Epidermal melanocyte (primary cell): ENCODE data around the gene ERBIN.
"Not testable (repeated sequence)": the region's sequence is repeated elsewhere in the genome, so short reads cannot be mapped to it uniquely, and the experiment has no call there.

ENCODE experiments used
- DNase-seq: peaks from one replicate; pipeline ENCODE4 v3.0.0; 2011; ENCODE audit warnings: low spot score; ENCODE audit not compliant: insufficient read length

The ERBIN gene

GRCh38 chr5:65999061-65999723, 72.8 kb downstream of the ERBIN start:
- no peak for DNase-seq

GRCh38 chr5:66001952-66002351, 75.6 kb downstream of the ERBIN start:
- DNase-seq: no peak

GRCh38 chr5:66002415-66002814, 76.0 kb downstream of the ERBIN start:
- DNase-seq: no peak

DNA sequence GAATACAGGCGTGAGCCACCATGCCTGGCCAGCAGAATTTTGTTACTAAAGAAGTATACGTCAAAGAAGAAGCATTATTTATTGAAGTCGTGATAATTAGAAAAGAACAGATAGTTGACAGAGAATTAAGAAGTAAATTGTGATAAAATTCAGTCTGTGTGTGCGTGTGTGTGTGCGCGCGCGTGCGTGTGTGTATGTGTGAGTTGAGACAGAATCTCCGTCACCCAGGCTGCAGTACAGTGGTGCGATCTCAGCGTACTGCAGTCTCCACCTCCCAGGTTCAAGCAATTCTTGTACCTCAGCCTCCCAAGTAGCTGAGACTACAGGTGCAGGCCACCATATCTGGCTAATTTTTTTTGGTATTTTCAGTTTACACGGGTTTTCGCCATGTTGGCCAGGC, 77.8 kb downstream of the ERBIN start:
- DNase-seq: no peak

DNA sequence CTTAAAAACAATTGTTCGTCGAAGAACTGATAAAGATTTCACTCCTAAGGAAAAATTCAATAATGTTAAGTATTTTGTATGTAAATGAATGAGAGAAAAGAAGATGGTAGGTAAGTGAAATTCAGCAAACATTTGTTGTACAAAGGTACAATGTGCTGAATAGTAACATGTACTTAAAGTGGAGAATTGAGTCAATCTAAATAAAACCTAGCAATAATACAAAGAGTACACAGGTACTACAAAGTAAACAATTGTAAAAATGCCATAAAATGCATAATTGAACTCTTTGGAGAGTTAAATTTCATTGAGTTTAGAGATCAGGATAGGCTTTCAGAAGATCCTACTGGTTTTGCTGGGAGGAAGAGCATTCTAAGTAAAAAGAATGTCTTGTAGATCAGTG, 82.9 kb downstream of the ERBIN start:
- DNase-seq: no peak

DNA sequence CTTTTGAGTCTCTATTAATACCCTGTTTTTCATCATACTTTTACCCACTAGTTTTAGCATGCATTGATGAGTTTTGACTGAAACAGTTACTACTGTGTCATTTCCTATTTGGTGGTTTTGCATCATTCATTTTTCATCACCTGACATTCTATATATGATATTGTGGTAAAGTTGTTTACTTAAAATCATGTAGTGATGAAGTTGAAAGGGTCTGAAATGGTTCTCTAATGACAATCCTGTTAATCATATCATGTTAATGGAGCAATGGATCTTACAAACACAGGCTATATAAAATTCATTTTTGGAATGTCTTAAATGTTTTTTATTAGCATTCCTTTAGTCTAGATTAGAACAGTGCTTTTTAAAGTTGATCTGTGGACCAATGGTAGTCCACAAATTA, 84.1 kb downstream of the ERBIN start:
- no peak for DNase-seq

DNA sequence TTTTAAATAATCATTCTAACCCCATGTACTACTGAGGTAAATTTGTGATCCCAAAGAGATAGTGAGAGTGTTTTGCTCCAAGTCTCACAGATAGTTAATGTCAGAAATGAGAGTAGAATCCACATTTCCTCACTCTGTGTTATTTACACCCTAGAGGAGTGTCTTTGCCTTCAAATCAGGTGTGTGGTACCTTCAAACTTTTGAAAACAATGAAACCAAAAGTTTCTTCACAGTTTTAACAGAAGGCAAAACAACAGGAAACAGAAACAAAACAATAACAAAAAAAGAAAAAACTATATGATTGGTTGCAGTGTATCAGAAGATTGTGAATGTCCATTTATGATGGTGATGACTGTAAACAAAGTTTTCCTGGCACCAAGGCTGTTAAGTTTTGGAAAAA, 85.9 kb downstream of the ERBIN start:
- no peak for DNase-seq

DNA sequence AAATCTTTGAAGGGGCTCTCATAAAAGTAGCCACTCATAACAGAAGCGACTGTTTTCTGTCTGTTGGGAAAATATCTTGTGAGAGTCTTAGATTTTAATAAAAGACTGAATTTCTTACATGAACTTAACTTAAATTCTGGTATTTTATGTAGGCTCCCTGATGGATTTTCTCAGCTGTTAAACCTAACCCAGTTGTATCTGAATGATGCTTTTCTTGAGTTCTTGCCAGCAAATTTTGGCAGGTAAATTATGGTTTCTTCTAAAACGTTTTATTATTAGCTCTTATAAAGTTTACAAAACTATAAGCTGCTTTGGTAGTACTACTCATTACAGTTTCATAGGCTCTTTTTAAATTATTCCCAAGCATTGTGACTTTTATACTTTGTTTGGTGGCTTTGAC, 87.0 kb downstream of the ERBIN start:
- DNase-seq: no peak

GRCh38 chr5:66013906-66014305, 87.5 kb downstream of the ERBIN start:
- no peak for DNase-seq

- no peak for DNase-seq
These were observed 89.0 kb downstream of the ERBIN start for GRCh38 chr5:66015196-66015960.

DNA sequence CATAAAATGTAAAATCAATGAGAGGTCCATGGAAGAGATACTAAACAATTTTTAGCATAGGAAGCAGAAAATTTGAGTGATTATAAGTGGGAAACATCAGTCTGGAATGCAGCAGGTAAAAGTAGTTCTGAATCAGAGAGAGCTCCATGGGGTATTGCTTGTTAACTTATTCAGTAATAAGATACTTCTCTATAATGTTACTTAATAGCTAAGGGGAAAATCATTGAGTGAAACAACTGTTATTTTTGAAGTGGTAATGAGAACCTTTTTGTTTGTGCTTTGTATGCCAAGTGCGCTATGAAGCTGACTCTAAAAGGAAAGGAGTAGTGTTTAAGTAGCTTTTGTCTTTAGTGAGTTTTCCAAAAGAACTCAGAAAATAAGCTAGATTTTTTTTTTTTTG, 95.2 kb downstream of the ERBIN start:
- DNase-seq: no peak

DNA sequence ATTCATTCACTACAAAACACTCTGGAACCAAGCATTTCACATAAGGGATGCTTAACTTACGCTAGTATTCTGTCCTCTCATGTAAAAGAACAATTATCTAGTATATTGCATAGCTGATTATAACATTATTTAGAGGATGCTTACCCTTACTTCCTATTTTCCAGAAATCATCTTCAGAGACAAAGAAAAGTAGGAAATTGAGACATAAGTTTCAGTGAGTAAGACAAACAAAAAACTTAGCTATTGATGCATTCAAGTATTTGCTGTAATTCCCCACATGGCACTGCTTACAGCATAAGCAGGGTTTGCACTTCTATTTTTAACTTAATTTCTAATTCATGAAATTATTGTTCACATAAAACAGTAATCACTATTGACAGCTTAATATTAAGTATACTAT, 112.9 kb downstream of the ERBIN start:
- DNase-seq: no peak

GRCh38 chr5:66039701-66040100, 113.3 kb downstream of the ERBIN start:
- no peak for DNase-seq

DNA sequence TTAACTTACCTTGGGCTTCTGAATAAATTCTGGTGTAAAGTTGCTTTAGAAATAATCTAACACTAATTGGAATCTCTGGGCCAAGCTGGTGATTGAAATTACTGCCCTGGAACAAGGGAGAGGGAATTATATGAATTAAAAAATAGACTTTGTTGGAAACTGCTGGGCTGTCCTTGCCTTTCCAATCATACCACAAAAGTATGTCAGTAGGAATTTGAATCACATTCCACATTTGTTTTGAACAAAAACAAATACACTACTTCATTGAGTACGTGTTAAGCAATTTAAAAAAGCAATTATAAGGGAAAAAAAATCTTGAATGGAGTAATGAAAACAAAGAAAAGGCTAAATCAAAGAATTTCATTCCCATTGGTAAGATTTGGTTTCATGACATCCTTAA, 115.3 kb downstream of the ERBIN start:
- no peak for DNase-seq

DNA sequence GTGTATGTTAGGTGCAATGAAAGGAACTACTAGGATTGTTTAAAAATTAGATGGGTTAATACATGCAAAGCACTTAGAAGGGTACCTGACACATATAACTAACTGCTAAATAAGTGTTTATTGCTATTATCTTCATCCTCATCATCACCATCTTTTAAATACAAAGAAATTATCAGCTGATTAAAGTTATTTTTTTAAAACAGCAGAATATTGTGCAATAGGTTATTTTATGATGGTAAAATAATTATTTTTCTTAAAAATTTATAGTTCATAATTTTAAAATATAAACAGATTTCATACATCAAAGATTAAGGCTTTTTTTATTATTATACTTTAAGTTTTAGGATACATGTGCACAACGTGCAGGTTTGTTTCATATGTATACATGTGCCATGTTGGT, 130.9 kb downstream of the ERBIN start:
- no peak for DNase-seq

DNA sequence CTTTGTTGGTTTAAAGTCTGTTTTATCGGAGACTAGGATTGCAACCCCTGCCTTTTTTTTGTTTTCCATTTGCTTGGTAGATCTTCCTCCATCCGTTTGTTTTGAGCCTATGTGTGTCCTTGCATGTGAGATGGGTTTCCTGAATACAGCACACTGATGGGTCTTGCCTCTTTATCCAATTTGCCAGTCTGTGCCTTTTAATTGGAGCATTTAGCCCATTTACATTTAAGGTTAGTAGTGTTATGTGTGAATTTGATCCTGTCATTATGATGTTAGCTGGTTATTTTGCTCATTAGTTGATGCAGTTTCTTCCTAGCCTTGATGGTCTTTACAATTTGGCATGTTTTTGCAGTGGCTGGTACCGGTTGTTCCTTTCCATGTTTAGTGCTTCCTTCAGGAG, 134.9 kb downstream of the ERBIN start:
- DNase-seq: not testable (repeated sequence)

DNA sequence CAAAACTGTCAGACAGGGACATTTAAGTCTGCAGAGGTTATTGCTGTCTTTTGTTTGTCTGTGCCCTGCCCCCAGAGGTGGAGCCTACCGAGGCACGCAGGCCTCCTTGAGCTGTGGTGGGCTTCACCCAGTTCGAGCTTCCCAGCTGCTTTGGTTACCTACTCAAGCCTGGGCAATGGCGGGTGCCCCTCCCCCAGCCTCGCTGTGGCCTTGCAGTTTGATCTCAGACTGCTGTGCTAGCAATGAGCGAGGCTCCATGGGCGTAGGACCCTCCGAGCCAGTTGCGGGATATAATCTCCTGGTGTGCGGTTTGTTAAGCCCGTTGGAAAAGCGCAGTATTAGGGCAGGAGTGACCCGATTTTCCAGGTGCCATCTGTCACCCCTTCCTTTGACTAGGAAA, 136.7 kb downstream of the ERBIN start:
- not testable (repeated sequence) for DNase-seq

DNA sequence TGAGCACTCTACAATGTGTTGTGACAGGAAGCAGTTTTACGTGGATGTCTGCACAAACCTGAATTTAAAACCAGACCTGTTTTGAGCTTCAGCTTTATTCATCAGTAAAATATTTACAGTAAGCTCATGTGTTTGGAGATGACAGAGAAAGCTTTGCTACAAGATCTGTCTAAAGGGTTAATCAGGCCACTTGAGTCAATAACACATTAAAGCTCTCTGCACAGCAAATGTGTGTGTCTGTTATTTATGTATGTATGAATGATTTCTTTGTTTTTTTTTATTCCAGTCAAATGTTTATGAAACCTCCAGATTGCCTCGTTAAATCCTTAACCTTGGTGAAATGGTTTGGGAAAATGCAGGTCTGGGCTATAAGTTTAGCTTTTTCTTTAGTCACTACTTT, 140.5 kb downstream of the ERBIN start:
- DNase-seq: no peak

DNA sequence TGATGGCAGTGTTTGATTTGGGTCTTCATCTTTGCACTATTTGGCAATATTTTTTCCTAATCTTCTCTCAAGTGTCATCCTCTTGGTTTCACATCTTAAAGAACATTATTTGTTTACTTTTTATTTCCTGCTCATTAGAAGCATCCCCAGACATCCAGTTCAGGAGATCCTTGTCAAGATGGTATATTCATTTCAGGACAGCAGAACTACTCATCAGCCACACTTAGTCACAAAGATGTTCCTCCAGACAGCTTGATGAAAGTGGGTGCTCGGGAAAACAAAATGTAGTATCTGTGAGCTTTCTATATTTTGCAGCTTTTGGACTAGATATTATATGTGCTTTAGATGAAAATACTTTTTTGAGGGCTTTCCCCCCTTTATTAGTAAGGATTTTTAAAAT, 145.7 kb downstream of the ERBIN start:
- no peak for DNase-seq

DNA sequence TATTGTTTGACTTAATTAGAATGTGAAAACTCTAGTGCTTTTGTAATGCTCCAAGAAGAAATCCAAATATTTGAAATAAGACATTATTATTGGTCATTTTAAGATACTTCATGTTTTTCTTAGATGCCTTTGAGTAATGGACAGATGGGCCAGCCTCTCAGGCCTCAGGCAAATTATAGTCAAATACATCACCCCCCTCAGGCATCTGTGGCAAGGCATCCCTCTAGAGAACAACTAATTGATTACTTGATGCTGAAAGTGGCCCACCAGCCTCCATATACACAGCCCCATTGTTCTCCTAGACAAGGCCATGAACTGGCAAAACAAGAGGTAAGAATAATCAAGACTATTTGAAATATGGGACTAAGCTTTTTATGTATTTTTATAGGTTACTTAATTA, 148.5 kb downstream of the ERBIN start:
- DNase-seq: no peak

- DNase-seq: no peak
These were observed 154.3 kb downstream of the ERBIN start for GRCh38 chr5:66080664-66081063.

DNA sequence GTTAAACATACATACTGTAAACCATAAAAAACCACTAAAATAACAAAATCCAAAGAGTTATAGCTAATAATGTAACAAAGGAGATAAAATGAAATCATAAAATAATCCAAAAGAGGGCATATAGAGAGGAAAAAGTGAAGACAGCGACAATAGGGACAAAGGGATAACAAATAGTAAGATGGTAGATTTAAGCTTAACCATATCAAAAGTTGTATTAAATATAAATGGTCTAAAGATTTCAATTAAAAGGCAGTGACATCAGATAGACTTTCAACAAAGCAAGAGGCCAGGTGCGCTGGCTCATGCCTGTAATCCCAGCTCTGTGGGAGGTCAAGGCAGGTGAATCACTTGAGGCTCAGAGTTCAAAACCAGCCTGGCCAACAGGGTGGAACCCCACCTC, 163.0 kb downstream of the ERBIN start:
- DNase-seq: no peak

- no peak for DNase-seq
These were observed 174.5 kb downstream of the ERBIN start for GRCh38 chr5:66100851-66101250.
